Panc1 (cell line): ENCODE data around the gene ZNF566.

Experiments
- CTCF ChIP-seq: fragments of 450-650 bp; IDR thresholded peaks from 2 replicates; pipeline ENCODE4 v1.5.1; 2017; ENCODE audit warnings: mild to moderate bottlenecking
- POLR2AphosphoS5 ChIP-seq: IDR thresholded peaks from 2 replicates; pipeline ENCODE4 v1.6.1; 2012; ENCODE audit warnings: mild to moderate bottlenecking, low read depth, low read length, moderate library complexity
- REST ChIP-seq, 2 experiments: IDR thresholded peaks; 2 replicates each; pipeline ENCODE4 v1.6.1; 2011 to 2012; ENCODE audit warnings: low read depth in 2 of 2, control low read depth in 1 of 2, low read length in 1 of 2, mild to moderate bottlenecking in 1 of 2, moderate library complexity in 1 of 2; ENCODE audit not compliant: insufficient read depth in 1 of 2
- SIN3A ChIP-seq: IDR thresholded peaks from 2 replicates; pipeline ENCODE4 v1.6.1; 2012; ENCODE audit warnings: low read depth, mild to moderate bottlenecking, low read length, moderate library complexity, borderline replicate concordance; ENCODE audit not compliant: insufficient read depth
- TCF7L2 ChIP-seq: IDR thresholded peaks from 2 replicates; pipeline ENCODE4 v1.6.1; 2011; ENCODE audit warnings: mild to moderate bottlenecking, low read depth, low read length, inconsistent platforms

- TF ChIP-seq CTCF: no peak
- no peak for TF ChIP-seq POLR2AphosphoS5
- TF ChIP-seq REST (IDR thresholded peaks at IDR 0.05; ENCODE audit: insufficient read depth in 1 of 2, low read depth in 2 of 2, low read length in 1 of 2): no peak
- no peak for TF ChIP-seq TCF7L2
- no peak for TF ChIP-seq SIN3A
Observed at GRCh38 chr19:36528921-36529518, 39.7 kb upstream of the ZNF566 start.
